Lower lobe of right lung (tissue), 2 donors: ENCODE results near the gene ARID3A. TPM values are rescaled to one million over a fixed set of nuclear protein-coding genes. Genes with fewer than 3 reads are reported as not detected.

ENCODE experiments used
- ATAC-seq, 2 donors: fragments of 200-7000 bp; cut with Tn5 transposase; one replicate each; pipeline ENCODE4 v1.9.1; 2020 to 2022; ENCODE audit warnings: mild to moderate bottlenecking in 2 of 2, moderate library complexity in 2 of 2
- DNase-seq: peaks from one replicate; pipeline ENCODE4 v3.0.0-alpha.2; 2020
- H3K27ac ChIP-seq: fragments of 200-600 bp; one replicate; pipeline ENCODE4 v1.8.0; 2022
- H3K27me3 ChIP-seq: fragments of 200-600 bp; one replicate; pipeline ENCODE4 v1.8.0; 2022; ENCODE audit warnings: low read depth
- H3K36me3 ChIP-seq: fragments of 200-600 bp; one replicate; pipeline ENCODE4 v1.8.0; 2022; ENCODE audit warnings: mild to moderate bottlenecking
- H3K4me1 ChIP-seq: fragments of 200-600 bp; one replicate; pipeline ENCODE4 v1.8.0; 2022
- H3K4me3 ChIP-seq: fragments of 200-600 bp; one replicate; pipeline ENCODE4 v1.8.0; 2022; ENCODE audit warnings: mild to moderate bottlenecking
- H3K9me3 ChIP-seq: fragments of 200-600 bp; one replicate; pipeline ENCODE4 v1.8.0; 2022
- intact Hi-C: fragments of 100-400 bp; cut with DNase I; formaldehyde crosslinking; loops from one replicate; pipeline ENCODE4 v1.11.0; 2022
- total RNA-seq: library from RNA; stranded (reverse); fragmentation: NEBNext Ultra II Directional; extraction: Animal tissue kit (Norgen Biotek cat#: 25700); gene quantifications from one replicate; pipeline ENCODE4 v1.2.1, GENCODE V29; 2021
- TF ChIP-seq, protein P1 (sequence below): fragments of 200-600 bp; IDR thresholded peaks from one replicate; pipeline ENCODE4 v1.8.0; 2022; ENCODE audit warnings: antibody characterized with exemption, mild to moderate bottlenecking
- donor health status: DM: no; HTN: yes; CAD: no; lungs with severe emphysema.

ARID3A gene
- total RNA-seq, 1 donor from 2014 or later = 16.9 TPM

DNA sequence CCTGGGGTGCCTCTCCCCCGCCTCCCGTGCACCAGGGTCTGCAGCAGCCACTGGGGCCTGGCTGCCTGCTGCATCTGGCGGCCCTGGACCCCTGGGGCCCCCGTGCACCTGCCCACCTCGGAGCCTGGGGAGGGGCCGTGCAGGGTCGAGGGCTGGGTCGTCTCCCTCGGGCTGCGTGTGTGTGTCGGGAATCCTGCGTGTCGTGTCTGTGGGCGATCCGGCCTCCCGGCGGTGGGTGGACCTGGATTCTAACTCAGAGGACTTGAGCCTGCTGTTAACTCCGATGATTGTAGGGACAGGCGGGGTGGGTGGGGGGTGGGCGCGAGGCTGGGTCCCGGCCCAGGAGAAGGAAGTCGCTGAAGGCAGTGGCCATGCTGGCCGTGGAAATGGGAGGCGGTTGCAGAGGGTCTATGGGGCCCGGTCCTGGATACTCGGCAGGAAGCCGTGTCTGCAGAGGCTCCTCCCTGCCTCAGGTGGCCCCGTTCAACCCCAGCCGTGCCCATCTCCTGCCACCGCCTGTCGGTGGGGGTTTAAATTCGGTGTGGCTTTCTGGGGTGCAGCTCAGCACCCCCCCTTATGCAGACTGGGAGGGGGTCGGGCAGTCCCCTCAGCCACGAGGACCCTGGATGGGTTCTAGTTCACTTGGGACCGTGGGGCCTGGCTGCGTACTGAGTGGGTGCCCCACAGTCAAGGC lies 48.9 kb downstream of the ARID3A start:
- Histone ChIP-seq H3K27ac (no peak overlapping the region), H3K4me3 (no peak overlapping the region), H3K36me3 (peaks cover 32% of the 10 kb centered on the region), H3K27me3 (no peaks in the 10 kb centered on the region), H3K9me3 (peaks cover 8% of the 10 kb centered on the region), H3K4me1 (peaks cover 4% of the 10 kb centered on the region)
- TF ChIP-seq, protein P1, sequence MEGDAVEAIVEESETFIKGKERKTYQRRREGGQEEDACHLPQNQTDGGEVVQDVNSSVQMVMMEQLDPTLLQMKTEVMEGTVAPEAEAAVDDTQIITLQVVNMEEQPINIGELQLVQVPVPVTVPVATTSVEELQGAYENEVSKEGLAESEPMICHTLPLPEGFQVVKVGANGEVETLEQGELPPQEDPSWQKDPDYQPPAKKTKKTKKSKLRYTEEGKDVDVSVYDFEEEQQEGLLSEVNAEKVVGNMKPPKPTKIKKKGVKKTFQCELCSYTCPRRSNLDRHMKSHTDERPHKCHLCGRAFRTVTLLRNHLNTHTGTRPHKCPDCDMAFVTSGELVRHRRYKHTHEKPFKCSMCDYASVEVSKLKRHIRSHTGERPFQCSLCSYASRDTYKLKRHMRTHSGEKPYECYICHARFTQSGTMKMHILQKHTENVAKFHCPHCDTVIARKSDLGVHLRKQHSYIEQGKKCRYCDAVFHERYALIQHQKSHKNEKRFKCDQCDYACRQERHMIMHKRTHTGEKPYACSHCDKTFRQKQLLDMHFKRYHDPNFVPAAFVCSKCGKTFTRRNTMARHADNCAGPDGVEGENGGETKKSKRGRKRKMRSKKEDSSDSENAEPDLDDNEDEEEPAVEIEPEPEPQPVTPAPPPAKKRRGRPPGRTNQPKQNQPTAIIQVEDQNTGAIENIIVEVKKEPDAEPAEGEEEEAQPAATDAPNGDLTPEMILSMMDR = no peak
- DNase-seq (no peak), ATAC-seq (no peak)
- intact Hi-C loops = no loop called here

- intact Hi-C loops = no loop called here
- no peaks in the 10 kb centered on the region for H3K27me3 ChIP-seq
- TF ChIP-seq, protein P1 = no peak
- peaks cover 14% of the 10 kb centered on the region for H3K36me3 ChIP-seq
- H3K9me3 ChIP-seq = no peaks in the 10 kb centered on the region
- peaks cover 12% of the 10 kb centered on the region for H3K4me1 ChIP-seq
- ATAC-seq (no peak), DNase-seq (no peak)
- no peak overlapping the region for H3K27ac ChIP-seq
- H3K4me3 ChIP-seq = no peak overlapping the region
Measured at GRCh38 chr19:976476-976875, 50.6 kb downstream of the ARID3A start.

- H3K4me3 ChIP-seq = no peak overlapping the region
- DNase-seq (no peak), ATAC-seq (no peak)
- no peaks in the 10 kb centered on the region for H3K27me3 ChIP-seq
- no peaks in the 10 kb centered on the region for H3K9me3 ChIP-seq
- H3K4me1 ChIP-seq = peaks cover 12% of the 10 kb centered on the region
- H3K27ac ChIP-seq = no peak overlapping the region
- TF ChIP-seq, protein P1 = no peak
- intact Hi-C loops = no loop called here
- H3K36me3 ChIP-seq = peaks cover 8% of the 10 kb centered on the region
Measured at GRCh38 chr19:977058-977464, 51.2 kb downstream of the ARID3A start.

- ATAC-seq (no peak), DNase-seq (peak; percentile 36)
- Histone ChIP-seq H3K9me3 (no peaks in the 10 kb centered on the region), H3K36me3 (no peaks in the 10 kb centered on the region), H3K27ac (no peak overlapping the region), H3K4me3 (no peak overlapping the region), H3K27me3 (no peaks in the 10 kb centered on the region), H3K4me1 (peaks cover 30% of the 10 kb centered on the region)
- intact Hi-C loops = no loop called here
- TF ChIP-seq, protein P1 = no peak
Measured at GRCh38 chr19:979318-979741, 53.5 kb downstream of the ARID3A start.

DNA sequence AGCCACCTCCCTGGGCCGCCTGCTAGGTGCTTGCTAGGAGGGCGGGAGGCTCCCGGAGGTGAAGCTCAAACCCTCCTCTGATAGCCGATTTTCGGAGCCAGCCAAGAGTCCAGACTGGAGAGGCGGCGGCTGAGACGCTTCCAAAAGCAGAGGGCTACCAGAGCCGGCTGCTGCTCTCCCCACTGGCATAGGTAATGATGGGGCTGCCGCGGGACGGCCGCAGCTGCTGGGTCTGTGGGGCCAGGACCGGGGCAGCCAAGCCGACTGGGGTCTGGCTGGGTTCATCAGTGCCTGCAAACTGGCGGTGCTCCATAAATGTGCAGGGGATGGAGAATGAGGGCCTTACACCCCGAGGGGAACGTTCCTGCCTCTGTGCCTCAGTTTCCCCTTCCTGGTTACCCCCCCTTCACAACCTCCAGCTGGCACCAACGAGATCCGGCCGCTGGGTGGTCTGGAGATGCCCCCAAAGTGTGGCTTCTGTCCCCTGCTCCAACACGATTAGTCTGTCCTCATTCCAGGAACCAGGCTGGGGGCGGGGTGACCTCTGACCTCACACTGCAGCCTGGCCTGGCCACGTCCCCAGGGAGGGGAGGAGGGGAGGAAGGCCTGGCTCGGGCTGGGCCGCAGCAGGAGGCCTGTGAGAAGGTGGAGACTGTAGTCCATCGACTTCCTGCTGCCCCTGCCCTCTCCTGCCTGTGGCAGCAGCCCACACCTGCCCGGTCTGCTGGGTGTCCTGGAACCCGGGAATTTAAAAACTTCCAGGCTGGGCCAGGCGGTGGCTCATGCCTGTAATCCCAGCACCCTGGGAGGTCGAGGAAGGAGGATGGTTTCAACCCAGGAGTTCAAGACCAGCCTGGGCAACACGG lies 54.5 kb downstream of the ARID3A start:
- Histone ChIP-seq H3K4me1 (peaks cover 37% of the 10 kb centered on the region), H3K36me3 (no peaks in the 10 kb centered on the region), H3K4me3 (no peak overlapping the region), H3K27ac (no peak overlapping the region), H3K9me3 (no peaks in the 10 kb centered on the region), H3K27me3 (no peaks in the 10 kb centered on the region)
- ATAC-seq (no peak), DNase-seq (peak; percentile 49)
- intact Hi-C loops = loop anchor here (5.0 to 10.0 kb wide), 2 partner anchors 58 to 206 kb away; no protein-coding TSS in a partner anchor
- TF ChIP-seq, protein P1 = no peak
